DND-41 (cell line): ENCODE results near the gene LTB4R2.
"Not testable (repeated sequence)": the region's sequence is repeated elsewhere in the genome, so short reads cannot be mapped to it uniquely, and the experiment has no call there.

ENCODE experiments used
- ATAC-seq: fragments of 200-7000 bp; cut with Tn5 transposase; 3 replicates; pipeline ENCODE4 v1.9.1; 2021; ENCODE audit warnings: low read depth; ENCODE audit not compliant: insufficient read depth
- DNase-seq: peaks from one replicate; pipeline ENCODE4 v3.0.0-alpha.2; 2020
- H2AFZ ChIP-seq: 2 replicates; pipeline ENCODE4 v1.6.0; 2012; ENCODE audit warnings: low read depth, low read length
- H3K27ac ChIP-seq: 2 replicates; pipeline ENCODE4 v1.5.1; 2012; ENCODE audit warnings: low read length, inconsistent platforms
- H3K27me3 ChIP-seq: fragments of 200-600 bp; sonication (generic); 2 replicates; pipeline ENCODE4 v1.6.0; 2012; ENCODE audit warnings: low read length, mild to moderate bottlenecking, inconsistent platforms; ENCODE audit not compliant: insufficient read depth, poor library complexity
- H3K36me3 ChIP-seq: 2 replicates; pipeline ENCODE4 v1.5.1; 2012; ENCODE audit warnings: low read length, inconsistent platforms; ENCODE audit not compliant: insufficient read depth
- H3K4me1 ChIP-seq: 2 replicates; pipeline ENCODE4 v1.5.1; 2012; ENCODE audit warnings: mild to moderate bottlenecking, low read length; ENCODE audit not compliant: insufficient read depth
- H3K4me2 ChIP-seq: 2 replicates; pipeline ENCODE4 v1.6.0; 2012; ENCODE audit warnings: mild to moderate bottlenecking, moderate library complexity, low read length, inconsistent platforms; ENCODE audit not compliant: insufficient read depth
- H3K4me3 ChIP-seq, 2 experiments: fragments of 200-600 bp in 1 of 2; shearing (Covaris generic) in 1 of 2; 2 replicates each; pipeline ENCODE4 v1.5.1; 2012 to 2016; ENCODE audit warnings: inconsistent platforms in 2 of 2, low read length in 2 of 2, mild to moderate bottlenecking in 2 of 2, low read depth in 1 of 2, moderate library complexity in 1 of 2
- H3K79me2 ChIP-seq: 2 replicates; pipeline ENCODE4 v1.6.0; 2012; ENCODE audit warnings: low read length, inconsistent platforms; ENCODE audit not compliant: insufficient read depth
- H3K9ac ChIP-seq: 2 replicates; pipeline ENCODE4 v1.6.0; 2012; ENCODE audit warnings: low read depth, mild to moderate bottlenecking, inconsistent platforms, low read length, moderate library complexity
- H3K9me3 ChIP-seq: 2 replicates; pipeline ENCODE4 v1.5.1; 2012; ENCODE audit warnings: low read length, moderate library complexity, mild to moderate bottlenecking, inconsistent platforms; ENCODE audit not compliant: insufficient read depth, severe bottlenecking
- H4K20me1 ChIP-seq: 2 replicates; pipeline ENCODE4 v1.6.0; 2012; ENCODE audit warnings: low read length; ENCODE audit not compliant: insufficient read depth
- CTCF ChIP-seq: IDR thresholded peaks from 2 replicates; pipeline ENCODE4 v1.5.1; 2012; ENCODE audit warnings: borderline replicate concordance, low read length, moderate library complexity, mild to moderate bottlenecking; ENCODE audit not compliant: poor library complexity, severe bottlenecking; ENCODE audit errors: extremely low read depth
- EZH2 ChIP-seq: IDR thresholded peaks from 3 replicates; pipeline ENCODE4 v1.6.1; 2012; ENCODE audit warnings: borderline replicate concordance, low read depth, mild to moderate bottlenecking, moderate library complexity, low read length, inconsistent platforms; ENCODE audit not compliant: severe bottlenecking

The LTB4R2 gene

GRCh38 chr14:24325963-24326362 lies 16.0 kb downstream of the LTB4R2 start:
- Histone ChIP-seq H3K36me3 (no peaks in the 10 kb centered on the region), H3K9me3 (no peaks in the 10 kb centered on the region), H3K4me2 (no peak overlapping the region), H3K27ac (no peak overlapping the region), H3K4me1 (peaks cover 6% of the 10 kb centered on the region; the same call in 1 of the 2 replicates), H3K27me3 (no peaks in the 10 kb centered on the region), H4K20me1 (peaks cover 11% of the 10 kb centered on the region; the same call in 1 of the 2 replicates), H3K4me3 (no peak overlapping the region), H3K9ac (no peak overlapping the region), H3K79me2 (no peaks in the 10 kb centered on the region), H2AFZ (no peak overlapping the region)
- ATAC-seq (no peak), DNase-seq (no peak)
- TF ChIP-seq EZH2 (no peak), CTCF (no peak)

- TF ChIP-seq EZH2 (no peak), CTCF (no peak)
- Histone ChIP-seq H2AFZ (no peak overlapping the region; the same call in 1 of the 2 replicates), H3K27me3 (no peaks in the 10 kb centered on the region), H3K4me1 (peaks cover 14% of the 10 kb centered on the region), H3K9me3 (no peaks in the 10 kb centered on the region), H3K36me3 (no peaks in the 10 kb centered on the region), H4K20me1 (peaks cover 12% of the 10 kb centered on the region), H3K27ac (no peak overlapping the region), H3K9ac (no peak overlapping the region), H3K79me2 (no peaks in the 10 kb centered on the region), H3K4me3 (no peak overlapping the region), H3K4me2 (no peak overlapping the region)
- DNase-seq (peak; percentile 20), ATAC-seq (no peak)
Observed at GRCh38 chr14:24327303-24327702, 17.4 kb downstream of the LTB4R2 start.

GRCh38 chr14:24327914-24328313 lies 18.0 kb downstream of the LTB4R2 start:
- not testable (repeated sequence) for H3K4me2 ChIP-seq, H3K36me3 ChIP-seq, H3K9me3 ChIP-seq, H2AFZ ChIP-seq, H3K79me2 ChIP-seq, H3K27ac ChIP-seq, H3K9ac ChIP-seq, H3K4me3 ChIP-seq, H3K27me3 ChIP-seq, ATAC-seq
- peak; percentile 21 for TF ChIP-seq CTCF
- DNase-seq, result peak; percentile 28
- H3K4me1 ChIP-seq, result peaks cover 15% of the 10 kb centered on the region
- H4K20me1 ChIP-seq, result peaks cover 18% of the 10 kb centered on the region
